ENCODE data around the gene FCN1.

Gene FCN1

GRCh38 chr9:134945509-134946275 is 28.0 kb upstream of the FCN1 start:
- TF ChIP-seq, protein P1, sequence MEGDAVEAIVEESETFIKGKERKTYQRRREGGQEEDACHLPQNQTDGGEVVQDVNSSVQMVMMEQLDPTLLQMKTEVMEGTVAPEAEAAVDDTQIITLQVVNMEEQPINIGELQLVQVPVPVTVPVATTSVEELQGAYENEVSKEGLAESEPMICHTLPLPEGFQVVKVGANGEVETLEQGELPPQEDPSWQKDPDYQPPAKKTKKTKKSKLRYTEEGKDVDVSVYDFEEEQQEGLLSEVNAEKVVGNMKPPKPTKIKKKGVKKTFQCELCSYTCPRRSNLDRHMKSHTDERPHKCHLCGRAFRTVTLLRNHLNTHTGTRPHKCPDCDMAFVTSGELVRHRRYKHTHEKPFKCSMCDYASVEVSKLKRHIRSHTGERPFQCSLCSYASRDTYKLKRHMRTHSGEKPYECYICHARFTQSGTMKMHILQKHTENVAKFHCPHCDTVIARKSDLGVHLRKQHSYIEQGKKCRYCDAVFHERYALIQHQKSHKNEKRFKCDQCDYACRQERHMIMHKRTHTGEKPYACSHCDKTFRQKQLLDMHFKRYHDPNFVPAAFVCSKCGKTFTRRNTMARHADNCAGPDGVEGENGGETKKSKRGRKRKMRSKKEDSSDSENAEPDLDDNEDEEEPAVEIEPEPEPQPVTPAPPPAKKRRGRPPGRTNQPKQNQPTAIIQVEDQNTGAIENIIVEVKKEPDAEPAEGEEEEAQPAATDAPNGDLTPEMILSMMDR (IDR thresholded peaks at IDR 0.05; ENCODE audit: low read depth, low read length): no peak

GRCh38 chr9:134944916-134945315 is 27.2 kb upstream of the FCN1 start:
- TF ChIP-seq, protein P1 (IDR thresholded peaks at IDR 0.05; ENCODE audit: low read depth, low read length): no peak
- H3K4me3 ChIP-seq (ENCODE audit: low read depth, low read length): no peak overlapping the region

More at GRCh38 chr9:134945509-134946275, 28.0 kb upstream of the FCN1 start:
- H3K4me3 ChIP-seq (ENCODE audit: low read depth, low read length): no peak overlapping the region

DNA sequence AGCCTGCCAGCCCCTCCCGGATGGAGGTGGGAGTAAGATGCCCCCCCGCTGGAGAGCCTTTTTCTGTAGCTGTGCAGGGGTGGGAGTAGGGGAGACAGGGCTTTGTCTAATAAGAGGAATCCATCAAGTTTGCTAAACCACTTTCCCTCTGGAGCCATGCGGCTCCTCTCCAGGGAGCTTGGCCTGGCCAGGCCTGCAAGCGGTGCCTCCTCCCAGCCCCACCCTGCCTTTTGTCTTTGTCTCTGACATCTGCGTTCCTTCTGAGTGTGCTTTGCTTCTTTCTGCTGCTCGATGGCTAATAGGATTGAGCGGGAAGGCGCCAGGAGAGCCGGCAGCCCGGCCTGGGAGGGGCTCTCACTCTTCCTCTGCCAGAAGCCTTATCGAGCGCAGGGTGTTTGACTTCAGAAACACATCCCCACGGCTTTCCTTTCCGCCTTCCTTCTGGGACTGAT is 26.7 kb upstream of the FCN1 start:
- TF ChIP-seq, protein P1 (IDR thresholded peaks at IDR 0.05; ENCODE audit: low read depth, low read length): no peak
- no peak overlapping the region for H3K4me3 ChIP-seq (ENCODE audit: low read depth, low read length)

- TF ChIP-seq, protein P1 (IDR thresholded peaks at IDR 0.05; ENCODE audit: low read depth, low read length): no peak
- no peak overlapping the region for H3K4me3 ChIP-seq (ENCODE audit: low read depth, low read length)
Observed at GRCh38 chr9:134943836-134944235, 26.1 kb upstream of the FCN1 start.

GRCh38 chr9:134943411-134943810 is 25.7 kb upstream of the FCN1 start:
- TF ChIP-seq, protein P1 (IDR thresholded peaks at IDR 0.05; ENCODE audit: low read depth, low read length): no peak
- no peak overlapping the region for H3K4me3 ChIP-seq (ENCODE audit: low read depth, low read length)

GRCh38 chr9:134942788-134943184 is 25.1 kb upstream of the FCN1 start:
- TF ChIP-seq, protein P1 (IDR thresholded peaks at IDR 0.05; ENCODE audit: low read depth, low read length): no peak
- no peak overlapping the region for H3K4me3 ChIP-seq (ENCODE audit: low read depth, low read length)

- H3K4me3 ChIP-seq (ENCODE audit: low read depth, low read length): no peak overlapping the region
- TF ChIP-seq, protein P1 (IDR thresholded peaks at IDR 0.05; ENCODE audit: low read depth, low read length): no peak
Observed at GRCh38 chr9:134942011-134942787, 24.5 kb upstream of the FCN1 start.
